HepG2 (cell line): Measurements from ENCODE around the gene RREB1. TPM values are rescaled to one million over a fixed set of nuclear protein-coding genes. Genes with fewer than 3 reads are reported as not detected.

Experiments used
- ARHGAP35 ChIP-seq: sonication (generic); formaldehyde crosslinking; IDR thresholded peaks from 2 replicates; pipeline ENCODE4 v1.9.0; 2022; ENCODE audit warnings: mild to moderate bottlenecking, inconsistent platforms, moderate library complexity, missing genetic modification reagents, borderline replicate concordance
- ASH2L ChIP-seq: fragments of 300-600, 200-600 bp; sonication (generic); IDR thresholded peaks from 2 replicates; pipeline ENCODE4 v1.7.0; 2017; ENCODE audit warnings: low read depth, mild to moderate bottlenecking, moderate library complexity, mixed read lengths, low read length; ENCODE audit not compliant: insufficient read length
- CREB1 ChIP-seq, 2 experiments: fragments of 450-650 bp in 1 of 2; IDR thresholded peaks; 2 replicates each; pipeline ENCODE4 v1.6.1; 2016 to 2017; ENCODE audit warnings: control low read depth in 1 of 2, mild to moderate bottlenecking in 1 of 2, missing compliant biosample characterization in 1 of 2, missing genetic modification characterization in 1 of 2
- DDIT3 ChIP-seq: sonication (generic); formaldehyde crosslinking; IDR thresholded peaks from 2 replicates; pipeline ENCODE4 v1.4.0; 2020; ENCODE audit warnings: mild to moderate bottlenecking, missing genetic modification reagents
- ETV6 ChIP-seq: sonication (generic); formaldehyde crosslinking; conservative IDR thresholded peaks from 2 replicates; pipeline ENCODE4 v1.4.0; 2020; ENCODE audit warnings: missing genetic modification reagents
- GMEB2 ChIP-seq: IDR thresholded peaks from 2 replicates; pipeline ENCODE4 v1.6.1; 2016; ENCODE audit warnings: missing biosample characterization, missing genetic modification reagents, low read depth
- HCFC1 ChIP-seq: fragments of 150-350 bp; IDR thresholded peaks from 2 replicates; pipeline ENCODE4 v1.6.1; 2014; ENCODE audit warnings: low read depth, low read length
- HNRNPUL1 ChIP-seq: fragments of 200-400 bp; formaldehyde crosslinking; IDR thresholded peaks from 2 replicates; pipeline ENCODE4 v1.6.1; 2017; ENCODE audit warnings: low read depth, mild to moderate bottlenecking, low read length, moderate library complexity
- IRX3 ChIP-seq: sonication (generic); formaldehyde crosslinking; IDR thresholded peaks from 2 replicates; pipeline ENCODE4 v1.8.1; 2023; ENCODE audit warnings: mild to moderate bottlenecking, low read depth, missing genetic modification reagents, borderline replicate concordance
- MTF2 ChIP-seq: sonication (generic); formaldehyde crosslinking; IDR thresholded peaks from 2 replicates; pipeline ENCODE4 v1.5.0; 2020; ENCODE audit warnings: missing genetic modification reagents, borderline replicate concordance
- NR2F2 ChIP-seq: IDR thresholded peaks from 2 replicates; pipeline ENCODE4 v1.6.1; 2012; ENCODE audit warnings: low read depth, inconsistent platforms, borderline replicate concordance
- RXRA ChIP-seq: sonication (generic); formaldehyde crosslinking; IDR thresholded peaks from 2 replicates; pipeline ENCODE4 v1.5.1; 2020; ENCODE audit warnings: missing genetic modification reagents
- SYNCRIP ChIP-seq: fragments of 200-400 bp; formaldehyde crosslinking; IDR thresholded peaks from 2 replicates; pipeline ENCODE4 v1.6.1; 2018; ENCODE audit warnings: mild to moderate bottlenecking, low read depth, low read length; ENCODE audit not compliant: insufficient read depth
- TAF1 ChIP-seq: sonication (generic); formaldehyde crosslinking; IDR thresholded peaks from 2 replicates; pipeline ENCODE4 v1.4.0; 2020; ENCODE audit warnings: missing genetic modification reagents
- ZBTB2 ChIP-seq: sonication (generic); formaldehyde crosslinking; IDR thresholded peaks from 2 replicates; pipeline ENCODE4 v1.8.0; 2022; ENCODE audit warnings: low read depth, missing genetic modification reagents
- ZBTB33 ChIP-seq: sonication (generic); formaldehyde crosslinking; IDR thresholded peaks from 2 replicates; pipeline ENCODE4 v1.4.0; 2020; ENCODE audit warnings: missing genetic modification reagents
- ZBTB46 ChIP-seq: sonication (generic); formaldehyde crosslinking; IDR thresholded peaks from 2 replicates; pipeline ENCODE4 v1.4.0; 2020; ENCODE audit warnings: mild to moderate bottlenecking, missing genetic modification reagents, borderline replicate concordance
- ZFP90 ChIP-seq: sonication (generic); formaldehyde crosslinking; IDR thresholded peaks from 2 replicates; pipeline ENCODE4 v1.8.0; 2022; ENCODE audit warnings: missing genetic modification reagents, mild to moderate bottlenecking, inconsistent platforms, borderline replicate concordance
- ZKSCAN1 ChIP-seq: fragments of 150-350 bp; IDR thresholded peaks from 2 replicates; pipeline ENCODE4 v1.6.1; 2014; ENCODE audit warnings: low read length
- ZSCAN20 ChIP-seq: sonication (generic); formaldehyde crosslinking; IDR thresholded peaks from 2 replicates; pipeline ENCODE4 v1.4.0; 2020; ENCODE audit warnings: missing genetic modification reagents, mild to moderate bottlenecking, borderline replicate concordance
- polyA plus RNA-seq, 8 experiments: library from polyadenylated mRNA; depleted of rRNA in 3 of 8; stranded (reverse) in 7 of 8; unstranded in 1 of 8; fragments of >200 nt; fragmentation: Illumina TruSeq in 4 of 8; extraction: Trizol in 4 of 8; gene quantifications; 2 replicates each; pipeline versions ENCODE4 v1.2.1 to v1.2.3, GENCODE V29; 2011 to 2016; ENCODE audit warnings: low read depth in 4 of 8, missing spikeins in 1 of 8, mixed read lengths in 1 of 8; ENCODE audit not compliant: insufficient read depth in 1 of 8
- total RNA-seq, 5 experiments: library from RNA; depleted of rRNA; stranded (reverse); fragments of >200 nt; fragmentation: Illumina TruSeq; extraction: Trizol; gene quantifications; 2 replicates each; pipeline ENCODE4 v1.2.3, GENCODE V29; 2016; ENCODE audit warnings: low read depth in 1 of 5

Gene RREB1
- total and polyA plus RNA-seq, 2 of the 13 experiments (the other 11 are each of a cell fraction or from before 2014, with no cell fraction given): 6.1 to 23.2 TPM

GRCh38 chr6:7106752-7107577 lies 796 bp upstream of the RREB1 start (continued):
- TF ChIP-seq MTF2 (CRISPR knock-in tag): no peak
- TF ChIP-seq ZBTB2 (CRISPR knock-in tag): no peak; the same call in 1 of the 2 replicates
- no peak for TF ChIP-seq GMEB2 (CRISPR knock-in tag)
- no peak for TF ChIP-seq IRX3 (CRISPR knock-in tag)
- no peak for TF ChIP-seq CREB1 (IDR thresholded peaks at IDR 0.05)
- no peak for TF ChIP-seq CREB1 (CRISPR knock-in tag; IDR thresholded peaks at IDR 0.05)
- no peak for TF ChIP-seq HCFC1
- TF ChIP-seq HNRNPUL1: no peak
- TF ChIP-seq TAF1 (CRISPR knock-in tag): 0 out of 2 replicates have a peak, but pooled peaks have one; percentile 28
- peak; percentile 12 for TF ChIP-seq ASH2L
- no peak for TF ChIP-seq SYNCRIP
- 0 out of 2 replicates have a peak, but pooled peaks have one; percentile 0 for TF ChIP-seq NR2F2
- TF ChIP-seq ARHGAP35 (CRISPR knock-in tag): no peak
- TF ChIP-seq ZFP90 (CRISPR knock-in tag): peak; percentile 49; the same call in 1 of the 2 replicates
- TF ChIP-seq ZBTB33 (CRISPR knock-in tag): no peak
- peak; percentile 56; the same call in 1 of the 2 replicates for TF ChIP-seq ZSCAN20 (CRISPR knock-in tag)
- TF ChIP-seq ZKSCAN1: no peak
- no peak for TF ChIP-seq DDIT3 (CRISPR knock-in tag)
- TF ChIP-seq ZBTB46 (CRISPR knock-in tag): no peak
- peak; percentile 31 for TF ChIP-seq RXRA (CRISPR knock-in tag)
- no peak for TF ChIP-seq ETV6 (CRISPR knock-in tag)
